ENCODE data around the gene RHOC.
A peak's percentile ranks its signal among the peaks of the same experiment; 100 is the strongest.

The RHOC gene

DNA sequence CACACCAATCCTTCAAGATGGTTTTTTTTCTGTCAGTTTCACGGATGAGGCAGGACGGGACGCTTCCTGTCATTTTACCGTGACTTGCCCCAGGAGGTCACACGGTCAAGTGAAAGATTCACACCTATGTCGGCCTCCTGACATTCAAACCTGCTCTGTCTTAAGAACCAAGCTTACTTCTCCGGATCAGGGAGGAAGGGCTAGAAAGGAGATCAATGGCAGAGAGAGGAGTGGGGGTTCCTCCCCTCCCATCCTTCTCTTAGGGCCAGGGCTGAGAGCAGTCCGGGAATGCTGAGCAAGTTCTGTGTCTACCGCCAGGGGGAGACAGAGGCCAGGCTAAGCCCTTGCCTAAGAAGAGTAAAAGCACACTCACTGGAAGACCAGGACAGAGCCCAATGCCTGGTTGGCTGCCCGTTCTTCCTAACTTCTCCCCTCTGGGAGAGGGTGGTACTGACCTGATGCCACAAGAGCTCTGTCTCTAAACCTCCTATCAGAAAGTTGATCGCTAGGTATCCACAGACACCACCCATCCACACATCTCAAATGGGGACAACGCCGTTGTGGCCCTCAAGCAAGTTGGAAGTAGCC, 9.3 kb upstream of the RHOC start:
- DNase-seq = peak; percentile 73

DNA sequence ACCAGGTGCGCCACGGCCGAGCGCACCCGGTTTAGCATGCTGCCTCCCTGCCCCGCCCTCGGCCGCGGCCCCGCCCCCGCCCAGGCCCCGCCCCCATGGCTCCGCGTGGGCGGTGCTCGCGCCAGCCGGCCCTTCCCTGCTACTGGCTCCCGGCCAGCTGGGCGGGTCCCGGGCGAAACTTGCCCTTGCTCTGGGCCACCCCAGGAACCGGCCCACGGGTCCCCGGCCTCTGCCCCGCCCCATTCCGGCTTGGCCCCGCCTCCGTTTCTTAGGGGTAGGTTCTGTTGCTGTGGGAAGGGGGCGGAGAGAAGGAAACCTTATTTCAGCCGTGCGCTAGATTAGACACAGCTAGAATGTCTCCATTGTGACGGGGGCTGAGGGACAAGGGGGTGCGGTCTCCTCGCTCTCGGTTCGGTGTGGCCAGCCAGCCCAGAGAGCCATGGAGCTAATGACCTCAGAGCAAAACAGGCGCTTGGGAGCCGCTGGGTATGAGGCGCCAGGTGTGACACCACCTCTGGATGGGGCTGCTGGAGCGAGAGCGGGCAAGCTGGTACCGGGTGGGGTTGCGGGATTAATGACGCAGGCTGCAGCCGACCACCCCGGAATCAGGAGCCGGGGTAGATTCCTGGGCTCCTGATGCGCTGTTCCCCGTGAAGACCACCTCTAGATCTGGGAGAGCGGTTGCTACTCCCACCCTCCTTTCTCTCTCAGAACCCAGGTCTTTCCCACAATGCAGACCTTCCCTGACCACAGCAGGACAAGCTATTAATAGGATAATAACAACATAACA, 8.5 kb upstream of the RHOC start, which contains the start of gene PPM1J:
Gene PPM1J (minus strand): TSS at position 69 of the 790 bp plus-strand sequence. CDS start 31 bp downstream, at position 38.
- DNase-seq = peak; percentile 51

DNA sequence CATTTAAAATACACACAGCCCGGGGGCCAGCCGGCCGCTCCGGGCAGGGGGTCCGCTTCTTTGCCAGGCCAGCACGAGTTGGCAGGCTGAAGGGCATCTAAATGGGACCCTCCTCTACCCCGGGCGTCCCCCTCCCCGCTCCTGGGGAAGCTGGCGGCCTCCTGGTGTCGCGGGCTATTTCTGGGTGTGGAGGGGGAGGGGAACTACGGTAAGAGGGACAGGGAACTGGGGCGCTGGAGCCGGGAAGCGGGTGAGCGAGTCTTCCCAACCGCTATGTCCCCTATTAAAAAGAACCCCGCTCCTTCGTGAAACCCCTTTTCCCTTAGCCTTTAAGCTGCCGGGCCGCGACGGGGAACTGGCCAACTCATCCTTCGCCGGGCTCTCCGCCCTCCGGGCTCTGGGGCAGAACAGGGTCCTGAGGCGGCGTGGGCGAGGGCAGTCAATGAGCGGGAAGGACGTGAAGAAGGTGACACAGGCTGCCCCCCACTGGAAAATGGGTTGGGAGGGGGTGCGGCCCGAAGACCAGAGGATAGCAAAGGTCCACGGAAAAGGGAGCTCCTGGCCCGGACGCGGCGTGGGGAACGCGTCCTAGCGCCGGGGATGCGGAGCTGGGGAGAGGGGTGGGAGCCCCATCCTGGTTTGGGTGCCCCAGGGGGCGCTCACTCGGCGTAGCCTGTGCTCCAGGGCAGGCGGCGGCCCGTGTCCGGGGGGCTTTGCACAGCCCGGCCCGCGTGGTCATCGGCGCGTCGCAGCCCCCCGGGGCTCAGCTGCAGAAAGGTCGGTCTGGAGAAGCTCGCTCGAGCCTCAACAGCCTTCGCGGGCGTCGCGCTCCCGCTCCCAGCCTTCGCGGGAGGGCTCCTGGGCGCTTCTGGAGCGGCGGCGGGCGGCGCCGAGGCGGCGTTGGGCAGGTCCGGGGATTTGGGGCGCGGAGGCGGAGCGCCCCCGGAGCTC, 7.7 kb upstream of the RHOC start:
- no peak for DNase-seq

DNA sequence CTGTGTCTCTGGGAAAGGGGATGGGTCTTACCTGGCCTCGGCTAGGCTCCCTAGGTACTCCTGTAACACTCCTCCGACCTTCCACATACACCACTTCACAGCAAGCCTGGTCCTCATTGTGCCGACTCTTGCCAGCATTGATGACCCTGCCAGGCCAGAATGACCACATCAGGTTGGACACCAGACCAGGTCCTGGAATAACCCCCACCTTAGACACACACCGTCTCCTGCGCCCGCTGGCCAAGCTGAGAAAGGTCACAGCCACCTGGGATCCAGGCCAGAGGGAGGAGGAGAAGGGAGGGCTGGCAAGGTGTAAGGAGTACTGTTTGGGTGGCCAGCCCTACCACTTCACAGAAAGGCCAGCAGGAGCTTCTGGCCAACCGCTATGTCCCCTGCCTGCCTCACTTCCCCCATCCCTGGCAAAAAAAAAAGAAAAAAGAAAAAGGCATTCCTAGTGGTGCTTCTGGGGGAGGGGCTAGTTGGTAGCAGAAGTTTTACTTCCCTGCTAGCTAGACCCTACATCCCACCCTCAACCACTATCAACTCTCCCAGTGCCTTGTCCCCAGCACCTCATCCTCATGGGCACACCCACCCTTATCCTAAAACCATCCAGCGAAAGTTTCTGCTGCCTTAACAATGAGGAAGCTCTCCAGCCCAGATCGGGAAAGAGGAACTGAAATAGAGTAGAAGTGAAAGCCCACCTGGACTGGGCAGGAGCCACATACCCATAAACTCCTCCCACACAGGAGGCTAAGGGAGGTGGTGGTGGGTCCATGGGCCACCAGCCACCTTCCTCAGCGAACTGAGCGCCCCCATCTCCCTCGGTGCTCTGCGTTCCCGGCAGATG, 6.8 kb upstream of the RHOC start:
- no peak for DNase-seq

DNA sequence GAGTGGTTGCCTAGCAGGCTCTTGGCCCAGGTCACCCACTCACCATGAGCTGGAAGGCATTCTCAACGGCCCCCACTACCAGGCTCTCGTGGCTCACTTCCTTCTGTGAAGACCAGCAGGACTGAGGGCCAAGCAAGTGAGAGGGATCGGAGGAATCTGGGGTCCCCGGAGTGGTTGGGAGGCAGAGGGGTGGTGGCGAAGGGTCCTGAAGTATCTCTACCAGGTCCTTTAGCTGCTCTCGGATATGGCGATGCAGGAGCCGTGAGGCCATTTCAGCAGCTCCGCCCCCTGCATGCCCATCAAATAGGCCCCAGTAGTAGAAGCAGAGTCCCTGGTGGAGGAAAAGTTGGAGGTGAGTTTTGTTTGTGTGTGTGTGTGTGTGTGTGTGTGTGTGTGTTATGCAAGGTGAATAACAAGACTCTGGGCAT, 5.8 kb upstream of the RHOC start:
- DNase-seq = no peak

DNA sequence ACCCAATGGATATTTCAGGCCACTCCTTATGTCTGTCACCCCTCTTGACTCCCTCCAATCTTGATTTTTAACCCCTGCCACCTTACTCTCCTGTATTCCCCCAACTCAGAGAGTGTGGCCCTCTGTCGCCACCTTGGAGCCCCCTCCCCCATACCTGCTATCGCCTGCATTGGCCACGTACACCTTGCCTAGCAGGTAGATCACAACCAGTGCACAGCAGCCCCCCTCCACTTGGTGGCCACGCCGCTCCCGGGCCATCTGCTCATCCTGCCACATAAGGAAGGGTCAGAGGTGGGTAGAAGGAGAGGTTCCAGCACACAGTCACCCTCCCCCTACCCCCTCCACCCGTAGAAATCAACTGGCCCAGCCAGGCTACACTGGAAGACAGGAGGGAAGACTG, 5.3 kb upstream of the RHOC start:
- no peak for DNase-seq

DNA sequence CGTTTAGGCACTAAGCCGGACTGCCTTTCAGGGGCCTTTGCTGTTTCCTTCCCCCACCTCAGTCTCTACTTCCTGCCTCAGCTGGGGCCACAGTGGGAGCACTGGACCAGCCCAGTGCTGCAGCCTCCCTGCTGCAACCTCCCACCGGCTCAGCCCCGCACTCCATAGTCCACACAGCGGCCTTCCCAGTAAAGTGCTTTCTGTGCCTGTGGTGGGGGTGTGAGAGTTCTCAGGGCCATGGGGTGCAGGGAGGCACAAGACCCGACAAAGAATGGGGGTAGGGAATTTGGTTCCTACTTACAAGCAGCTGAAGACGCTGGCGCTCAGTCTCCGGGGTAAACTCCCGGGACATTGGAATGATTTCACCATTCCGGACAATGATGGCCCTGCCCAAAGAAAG, 4.7 kb upstream of the RHOC start:
- no peak for DNase-seq

DNA sequence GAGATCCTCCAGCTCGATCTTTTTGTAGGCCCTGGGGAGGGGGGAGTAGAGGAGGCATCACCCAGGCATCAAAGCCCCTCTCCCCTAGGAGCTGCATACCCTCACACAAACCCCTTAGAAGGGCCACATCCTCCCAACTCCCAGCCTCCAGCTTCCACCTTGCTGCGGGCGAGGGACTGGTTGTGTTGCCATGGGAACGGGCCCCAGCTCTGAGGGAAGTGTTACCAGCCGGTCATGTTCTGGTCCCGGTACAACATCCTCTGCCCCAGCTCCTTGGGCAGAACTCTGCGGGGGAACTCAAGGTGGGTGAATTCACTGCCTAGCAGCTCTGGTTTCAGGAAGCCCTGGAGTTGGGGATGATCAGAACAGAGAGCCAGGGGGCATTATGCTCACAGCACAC, 4.1 kb upstream of the RHOC start:
- DNase-seq = no peak

DNA sequence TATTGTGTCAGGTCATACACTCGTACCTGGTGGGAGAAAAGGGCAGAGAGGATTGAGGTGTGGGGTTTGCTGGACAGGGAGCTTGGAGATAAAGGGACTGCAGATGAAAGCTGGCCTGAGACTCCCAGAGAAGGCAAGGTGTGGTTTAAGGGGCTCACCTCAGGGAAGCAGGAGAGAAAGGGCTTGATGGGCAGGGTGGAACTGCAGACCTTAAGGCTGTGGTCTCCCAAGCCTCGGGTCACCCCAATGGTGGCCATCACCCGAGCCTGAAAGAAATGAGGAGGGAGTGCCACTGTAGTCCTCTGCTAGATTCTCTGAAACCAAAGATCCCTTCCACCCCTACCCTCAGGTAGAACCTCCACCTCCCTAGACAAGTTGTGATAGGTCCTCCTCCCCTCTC, 3.7 kb upstream of the RHOC start:
- no peak for DNase-seq

DNA sequence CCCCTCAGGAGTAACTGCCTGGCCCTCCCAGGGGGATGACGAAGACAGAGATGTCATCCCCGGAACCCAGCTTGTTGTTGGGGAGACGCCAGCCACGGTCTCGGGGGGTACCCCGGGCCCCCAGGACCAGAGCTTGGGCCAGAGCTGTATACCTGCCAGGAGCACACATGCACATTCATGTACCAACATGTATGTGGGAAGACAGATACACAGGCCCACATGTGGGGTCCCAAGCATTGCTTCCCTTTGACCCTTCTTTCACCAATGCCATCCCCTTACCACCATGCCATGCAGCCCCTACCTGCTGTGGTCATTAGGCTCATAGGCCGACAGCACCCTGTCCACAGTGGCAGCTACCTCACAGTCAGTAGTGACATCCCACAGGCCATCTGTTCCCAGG, 3.2 kb upstream of the RHOC start:
- no peak for DNase-seq

DNA sequence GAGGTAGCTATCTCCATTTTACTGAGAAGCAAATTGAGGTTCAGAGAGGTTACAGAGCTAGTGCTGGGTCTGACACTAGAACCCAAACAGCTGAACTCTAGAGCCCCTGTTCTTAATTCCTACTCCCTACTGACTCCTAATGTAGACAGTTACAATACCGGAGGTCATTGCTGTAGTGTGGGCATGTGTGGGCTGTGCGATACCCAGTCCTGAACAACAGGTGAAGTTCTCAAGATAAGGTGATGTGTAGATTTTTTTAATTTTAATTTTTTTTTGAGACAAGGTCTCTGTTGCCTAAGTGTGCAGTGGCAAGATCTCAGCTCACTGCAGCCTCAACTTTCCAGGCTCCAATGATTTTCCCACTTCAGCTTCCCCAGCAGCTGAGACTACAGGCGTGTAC, 1.6 kb upstream of the RHOC start:
- no peak for DNase-seq

DNA sequence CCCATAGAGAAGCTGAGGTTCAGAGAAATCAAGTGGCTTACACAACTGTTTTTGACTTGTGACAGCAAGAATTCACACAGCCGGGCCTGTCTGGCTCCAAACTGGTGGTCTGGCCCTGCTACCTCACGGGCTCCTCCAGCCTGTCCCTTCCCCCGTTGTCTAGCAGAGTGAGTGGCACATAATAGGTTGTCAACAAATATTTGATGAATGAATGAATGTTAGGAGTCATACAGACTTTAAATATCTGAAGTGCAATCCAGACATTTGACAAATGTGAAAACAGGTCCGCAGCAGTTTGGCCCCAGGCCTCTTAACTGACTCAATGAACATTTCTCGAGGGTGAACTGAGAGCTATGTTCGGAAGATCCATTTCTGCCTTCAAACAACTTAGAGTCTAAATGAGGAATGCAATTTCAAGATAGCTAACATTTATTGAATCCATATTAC, 1.1 kb upstream of the RHOC start:
- no peak for DNase-seq

DNA sequence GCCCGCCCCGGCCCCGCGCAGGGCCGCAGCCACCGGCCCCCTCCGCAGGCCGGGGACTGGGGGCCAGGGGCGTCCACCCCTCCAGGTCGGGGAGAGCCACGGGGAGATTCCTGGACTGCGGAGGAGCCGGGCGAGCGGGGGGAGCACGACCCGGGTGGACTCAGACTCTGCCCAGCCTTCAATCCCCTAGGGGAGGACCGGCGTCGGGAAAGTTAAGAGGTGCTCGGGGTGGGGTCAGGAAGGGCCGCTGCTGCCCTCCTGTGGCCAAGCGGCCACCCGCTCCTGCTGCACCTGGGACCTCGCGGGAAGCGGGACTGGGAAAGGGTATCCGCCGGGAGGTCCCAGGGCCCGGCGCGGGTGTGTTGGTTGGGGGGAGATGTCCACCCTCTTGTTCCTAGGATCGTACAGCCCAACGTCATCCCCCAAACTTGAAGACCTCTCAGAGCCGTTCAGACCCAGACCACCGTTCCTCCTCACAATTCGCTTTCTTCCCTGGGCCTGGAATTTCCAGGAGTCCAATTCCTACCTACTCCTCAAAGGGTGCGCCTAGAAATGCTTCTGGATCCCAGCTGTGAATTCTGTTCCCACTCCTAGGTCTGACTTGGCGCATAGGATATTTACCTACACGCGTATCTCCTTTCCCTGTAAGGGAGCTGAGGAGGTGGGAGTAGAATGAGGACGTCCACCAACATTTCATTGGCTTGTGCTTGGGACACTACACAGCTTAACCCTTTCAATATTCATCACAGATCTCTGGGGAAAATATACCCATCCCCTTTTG, 484 bp upstream of the RHOC start:
- DNase-seq = peak; percentile 74

DNA sequence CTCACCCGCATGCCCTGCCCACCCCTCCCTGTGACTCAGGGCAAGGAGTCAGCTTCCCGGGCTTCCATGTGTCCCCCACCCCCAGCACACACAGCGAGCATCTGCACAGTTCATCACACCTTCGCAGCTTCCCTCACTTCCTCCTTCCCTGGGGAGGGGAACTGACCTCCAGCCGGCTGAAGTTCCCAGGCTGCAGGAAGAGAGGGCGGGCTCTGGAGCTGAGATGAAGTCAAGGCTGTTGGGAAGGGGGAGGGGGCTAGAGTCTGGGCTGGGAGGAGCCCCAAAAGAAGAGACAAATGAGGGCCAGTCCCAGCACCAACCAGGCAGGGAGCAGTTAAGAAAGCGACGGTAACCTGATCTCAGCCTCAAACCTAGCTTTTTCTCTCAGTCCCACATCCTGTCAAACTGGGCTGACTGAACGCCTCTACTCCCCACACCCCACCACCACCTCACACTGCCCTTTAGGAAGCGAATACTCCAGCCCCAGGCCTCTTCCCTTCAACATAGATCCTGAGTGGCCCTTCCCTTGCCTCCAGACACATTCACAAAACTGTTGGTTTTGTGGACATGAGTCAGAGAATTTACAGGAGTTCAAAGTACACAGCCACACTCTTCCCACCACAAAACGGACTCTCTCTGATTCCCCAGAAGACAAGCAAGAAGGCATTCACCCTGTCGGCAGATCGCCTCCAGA, 1.8 kb downstream of the RHOC start:
- DNase-seq = peak; percentile 86

DNA sequence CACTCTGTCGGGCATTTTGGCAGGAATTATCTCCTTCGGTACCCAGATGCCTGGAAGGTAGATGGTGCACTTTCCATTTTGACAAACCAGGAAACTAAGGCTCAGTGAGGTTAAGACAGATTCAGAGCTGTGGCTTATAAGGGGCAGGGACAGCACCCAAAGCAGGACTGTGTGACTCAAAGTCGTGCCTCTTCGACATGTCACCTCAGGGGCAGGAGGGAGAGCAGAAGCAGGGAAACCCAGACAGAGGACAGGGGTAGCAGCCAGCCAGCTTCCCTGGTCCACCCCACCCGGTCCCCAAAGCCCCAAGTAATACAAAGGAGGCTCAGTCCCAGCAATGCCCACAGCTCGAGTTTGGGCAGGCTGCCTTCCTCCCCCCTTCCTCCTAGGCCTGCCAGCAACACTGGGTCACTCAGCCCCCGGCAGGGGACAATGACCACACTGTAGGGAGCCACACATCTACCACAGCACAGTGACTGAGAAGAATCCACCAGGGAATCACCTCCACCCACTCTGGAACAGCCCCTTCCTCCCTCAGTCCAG, 2.5 kb downstream of the RHOC start:
- no peak for DNase-seq

DNA sequence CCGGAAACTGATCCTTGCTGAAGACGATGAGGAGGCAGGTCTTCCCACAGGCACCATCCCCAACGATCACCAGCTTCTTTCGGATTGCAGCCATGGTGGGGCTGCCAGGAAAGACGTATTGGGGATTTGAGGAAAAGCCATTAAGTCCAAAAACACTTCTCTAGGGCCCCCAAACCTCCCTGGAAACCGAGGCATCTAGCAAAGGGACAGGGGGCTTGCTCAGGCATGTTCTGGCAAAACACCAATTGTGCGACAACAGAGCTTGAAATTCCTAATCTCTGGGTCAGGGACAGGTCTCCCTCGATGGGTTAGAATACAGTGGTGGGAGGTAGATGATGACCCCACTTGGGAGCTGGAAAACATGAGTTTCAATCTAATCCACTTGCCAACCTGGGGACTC, 3.2 kb downstream of the RHOC start:
- DNase-seq = no peak

DNA sequence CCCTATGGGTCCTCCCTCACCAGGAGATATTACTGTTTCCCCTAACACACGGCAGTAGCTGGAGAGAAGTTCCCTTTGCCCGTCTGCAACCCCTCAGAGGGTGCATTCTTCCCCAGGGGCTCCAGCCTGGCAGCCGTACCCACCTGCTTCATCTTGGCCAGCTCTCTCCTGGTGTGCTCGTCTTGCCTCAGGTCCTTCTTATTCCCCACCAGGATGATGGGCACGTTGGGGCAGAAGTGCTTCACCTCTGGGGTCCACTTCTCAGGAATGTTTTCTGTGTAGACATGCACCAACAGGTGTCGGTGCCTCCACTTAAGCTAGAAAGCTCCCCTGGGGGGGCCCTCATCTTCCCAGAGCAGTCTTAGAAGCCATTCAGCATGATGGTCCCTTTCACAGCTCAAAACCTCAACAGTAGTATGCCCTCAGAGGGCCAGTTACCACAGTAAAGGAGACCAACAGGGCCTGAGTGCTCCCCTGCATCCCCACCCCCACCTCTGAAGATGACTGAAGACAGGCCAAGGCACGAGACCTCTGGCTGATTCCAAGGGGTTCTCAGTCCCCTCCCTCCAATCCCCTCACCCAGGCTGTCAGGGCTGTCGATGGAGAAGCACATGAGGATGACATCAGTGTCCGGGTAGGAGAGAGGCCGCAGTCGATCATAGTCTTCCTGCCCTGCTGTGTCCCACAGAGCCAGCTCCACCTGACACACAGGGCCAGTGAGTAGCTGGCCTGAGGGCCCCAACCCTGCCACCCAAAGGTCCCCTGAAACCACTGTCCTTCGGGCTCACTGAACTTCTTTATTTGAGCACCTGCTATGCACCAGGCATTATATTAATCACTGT, 4.3 kb downstream of the RHOC start:
- DNase-seq = no peak

DNA sequence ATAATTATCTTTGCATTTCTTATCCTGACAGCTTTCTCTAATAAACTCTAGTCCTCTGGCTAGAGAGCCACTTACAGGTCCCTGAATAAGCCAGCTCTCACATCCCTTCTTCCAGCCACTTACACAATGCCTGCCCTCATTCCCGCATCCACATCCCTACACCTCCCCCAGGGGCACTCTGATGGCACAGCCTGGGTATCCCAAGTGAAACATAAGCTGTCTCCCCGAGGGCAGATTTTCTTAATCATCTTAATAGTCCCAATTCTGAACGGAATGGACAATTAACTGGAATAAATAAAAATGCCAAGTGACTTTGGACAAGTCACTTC, 4.9 kb downstream of the RHOC start:
- DNase-seq = no peak

DNA sequence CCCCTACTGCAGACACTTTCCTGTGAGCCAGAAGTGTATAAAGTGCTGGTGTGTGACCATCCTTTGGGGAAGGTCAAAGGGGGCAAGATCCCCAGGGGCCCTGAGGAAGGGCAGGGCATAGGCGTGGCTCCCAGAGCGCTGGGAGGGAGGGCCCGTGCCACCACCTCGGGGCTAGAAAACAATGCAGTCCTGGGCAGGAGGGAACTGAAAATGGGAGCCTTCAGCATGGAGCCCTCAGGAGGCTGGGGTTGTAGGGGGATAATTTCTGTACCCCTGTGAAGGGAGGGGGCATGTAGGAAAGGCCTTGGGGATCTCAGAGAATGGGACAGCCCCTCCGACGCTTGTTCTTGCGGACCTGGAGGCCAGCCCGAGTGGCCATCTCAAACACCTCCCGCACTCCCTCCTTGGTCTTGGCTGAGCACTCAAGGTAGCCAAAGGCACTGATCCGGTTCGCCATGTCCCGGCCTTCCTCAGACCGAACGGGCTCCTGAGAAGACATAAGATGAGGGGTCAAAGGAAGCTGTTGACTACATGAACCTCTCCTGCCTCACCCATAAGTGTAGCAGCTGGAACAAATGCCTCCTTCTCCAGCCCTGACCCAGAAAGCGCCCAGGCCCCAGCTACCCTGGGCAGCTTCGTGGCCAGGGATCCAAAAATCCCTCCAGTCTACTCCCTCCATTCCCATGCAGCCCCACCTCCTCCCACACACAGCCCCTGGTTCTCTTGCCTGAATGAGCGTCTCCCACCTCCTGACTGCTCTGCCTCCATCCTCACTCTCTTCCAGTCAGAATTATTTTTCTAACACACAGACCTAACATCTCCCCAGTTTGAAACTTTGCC, 5.5 kb downstream of the RHOC start:
- no peak for DNase-seq
